DOHH2 (cell line): ENCODE measurements around the gene ALDH18A1.

Source experiments
- EZH2phosphoT487 ChIP-seq: fragments of 200-600 bp; sonication (generic); IDR thresholded peaks from 2 replicates; pipeline ENCODE4 v1.6.1; 2017; ENCODE audit warnings: borderline replicate concordance, mild to moderate bottlenecking, antibody characterized with exemption, low read length, moderate library complexity, mixed read lengths
- TF ChIP-seq, protein P1 (sequence below): fragments of 200-600 bp; sonication (generic); IDR thresholded peaks from one replicate; pipeline ENCODE4 v1.5.1; 2014; ENCODE audit warnings: antibody characterized with exemption, mild to moderate bottlenecking, low read depth, low read length; ENCODE audit not compliant: poor library complexity, severe bottlenecking

DNA sequence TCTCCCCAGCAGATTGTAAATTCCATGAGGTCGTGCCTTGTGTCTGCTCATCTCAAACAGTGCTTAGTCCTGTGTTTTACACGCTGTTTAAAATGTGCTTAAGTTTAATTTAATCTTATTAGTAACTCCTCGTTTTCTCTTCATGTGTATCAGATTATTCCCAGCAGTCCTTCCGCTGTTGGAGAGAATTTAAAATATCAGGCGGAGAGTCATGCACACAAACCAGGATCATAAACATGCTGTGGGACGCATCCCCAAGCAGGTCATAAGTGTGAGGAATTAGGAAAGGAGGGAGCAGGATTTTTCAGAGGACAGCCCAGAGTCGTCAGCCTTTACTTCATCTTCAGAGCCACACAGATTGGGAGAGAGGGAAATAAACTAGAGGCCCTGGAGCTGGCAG lies 91.2 kb downstream of the ALDH18A1 start:
- TF ChIP-seq, protein P1, sequence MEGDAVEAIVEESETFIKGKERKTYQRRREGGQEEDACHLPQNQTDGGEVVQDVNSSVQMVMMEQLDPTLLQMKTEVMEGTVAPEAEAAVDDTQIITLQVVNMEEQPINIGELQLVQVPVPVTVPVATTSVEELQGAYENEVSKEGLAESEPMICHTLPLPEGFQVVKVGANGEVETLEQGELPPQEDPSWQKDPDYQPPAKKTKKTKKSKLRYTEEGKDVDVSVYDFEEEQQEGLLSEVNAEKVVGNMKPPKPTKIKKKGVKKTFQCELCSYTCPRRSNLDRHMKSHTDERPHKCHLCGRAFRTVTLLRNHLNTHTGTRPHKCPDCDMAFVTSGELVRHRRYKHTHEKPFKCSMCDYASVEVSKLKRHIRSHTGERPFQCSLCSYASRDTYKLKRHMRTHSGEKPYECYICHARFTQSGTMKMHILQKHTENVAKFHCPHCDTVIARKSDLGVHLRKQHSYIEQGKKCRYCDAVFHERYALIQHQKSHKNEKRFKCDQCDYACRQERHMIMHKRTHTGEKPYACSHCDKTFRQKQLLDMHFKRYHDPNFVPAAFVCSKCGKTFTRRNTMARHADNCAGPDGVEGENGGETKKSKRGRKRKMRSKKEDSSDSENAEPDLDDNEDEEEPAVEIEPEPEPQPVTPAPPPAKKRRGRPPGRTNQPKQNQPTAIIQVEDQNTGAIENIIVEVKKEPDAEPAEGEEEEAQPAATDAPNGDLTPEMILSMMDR = no peak
- no peak for TF ChIP-seq EZH2phosphoT487
